Duodenal mucosa (tissue), 2 donors: Measurements from ENCODE around the gene RNF112.

Experiments used
- H3K27ac ChIP-seq: one replicate; pipeline ENCODE4 v1.7.0; 2013; ENCODE audit warnings: low read depth, low read length
- H3K27me3 ChIP-seq, 2 donors: one replicate each; pipeline ENCODE4 v1.7.0; 2013; ENCODE audit warnings: low read length in 2 of 2, control low read depth in 1 of 2; ENCODE audit not compliant: insufficient read depth in 2 of 2, control insufficient read depth in 1 of 2
- H3K36me3 ChIP-seq, 2 donors: one replicate each; pipeline ENCODE4 v1.7.0; 2013; ENCODE audit warnings: low read length in 2 of 2, control low read depth in 1 of 2; ENCODE audit not compliant: insufficient read depth in 2 of 2, control insufficient read depth in 1 of 2
- H3K4me1 ChIP-seq, 2 donors: one replicate each; pipeline ENCODE4 v1.7.0; 2013; ENCODE audit warnings: low read length in 2 of 2, control low read depth in 1 of 2; ENCODE audit not compliant: insufficient read depth in 2 of 2, control insufficient read depth in 1 of 2
- H3K4me3 ChIP-seq, 2 donors: one replicate each; pipeline ENCODE4 v1.7.0; 2013; ENCODE audit warnings: low read length in 2 of 2, low read depth in 1 of 2
- H3K9ac ChIP-seq, 2 donors: one replicate each; pipeline ENCODE4 v1.7.0; 2013; ENCODE audit warnings: low read length in 2 of 2, low read depth in 1 of 2
- H3K9me3 ChIP-seq, 2 donors: one replicate each; pipeline ENCODE4 v1.7.0; 2013; ENCODE audit warnings: low read length in 2 of 2, control low read depth in 1 of 2; ENCODE audit not compliant: control insufficient read depth in 1 of 2

RNF112 gene

GRCh38 chr17:19403021-19403420 is 8.0 kb upstream of the RNF112 start:
- H3K9me3 ChIP-seq, result no peaks in the 10 kb centered on the region
- H3K27me3 ChIP-seq, result no peaks in the 10 kb centered on the region
- H3K9ac ChIP-seq, result no peak overlapping the region
- H3K4me3 ChIP-seq, result no peak overlapping the region
- H3K36me3 ChIP-seq, result no peaks in the 10 kb centered on the region
- H3K27ac ChIP-seq, result no peak overlapping the region
- H3K4me1 ChIP-seq, result peaks cover 17 to 20% of the 10 kb centered on the region in 2 donors

GRCh38 chr17:19404264-19404663 is 6.8 kb upstream of the RNF112 start:
- Histone ChIP-seq H3K9me3 (no peaks in the 10 kb centered on the region), H3K36me3 (no peaks in the 10 kb centered on the region), H3K27me3 (no peaks in the 10 kb centered on the region), H3K27ac (no peak overlapping the region), H3K9ac (no peak overlapping the region), H3K4me1 (peaks cover 6 to 10% of the 10 kb centered on the region in 2 donors), H3K4me3 (no peak overlapping the region)

GRCh38 chr17:19405114-19405513 is 5.9 kb upstream of the RNF112 start:
- H3K9ac ChIP-seq, result no peak overlapping the region
- H3K4me3 ChIP-seq, result no peak overlapping the region
- H3K9me3 ChIP-seq, result no peaks in the 10 kb centered on the region
- H3K27me3 ChIP-seq, result no peaks in the 10 kb centered on the region
- peaks cover 6% of the 10 kb centered on the region in 2 donors for H3K4me1 ChIP-seq
- H3K27ac ChIP-seq, result no peak overlapping the region
- no peaks in the 10 kb centered on the region for H3K36me3 ChIP-seq

- Histone ChIP-seq H3K9me3 (no peaks in the 10 kb centered on the region), H3K4me1 (no peaks in the 10 kb centered on the region), H3K9ac (no peak overlapping the region), H3K4me3 (no peak overlapping the region), H3K27ac (no peak overlapping the region), H3K27me3 (no peaks in the 10 kb centered on the region), H3K36me3 (no peaks in the 10 kb centered on the region)
Measured at GRCh38 chr17:19407601-19408345, 3.3 kb upstream of the RNF112 start.

- Histone ChIP-seq H3K9ac (no peak overlapping the region), H3K36me3 (no peaks in the 10 kb centered on the region), H3K27me3 (no peaks in the 10 kb centered on the region), H3K4me3 (no peak overlapping the region), H3K27ac (no peak overlapping the region), H3K9me3 (no peaks in the 10 kb centered on the region), H3K4me1 (no peaks in the 10 kb centered on the region)
Measured at GRCh38 chr17:19408346-19408710, 2.7 kb upstream of the RNF112 start.

GRCh38 chr17:19409066-19409465 is 2.0 kb upstream of the RNF112 start:
- Histone ChIP-seq H3K9ac (no peak overlapping the region), H3K27me3 (no peaks in the 10 kb centered on the region), H3K4me1 (no peaks in the 10 kb centered on the region), H3K9me3 (no peaks in the 10 kb centered on the region), H3K36me3 (no peaks in the 10 kb centered on the region), H3K4me3 (no peak overlapping the region), H3K27ac (no peak overlapping the region)

- Histone ChIP-seq H3K9ac (no peak overlapping the region), H3K27ac (no peak overlapping the region), H3K9me3 (no peaks in the 10 kb centered on the region), H3K4me1 (no peaks in the 10 kb centered on the region), H3K4me3 (no peak overlapping the region), H3K27me3 (no peaks in the 10 kb centered on the region), H3K36me3 (no peaks in the 10 kb centered on the region)
Measured at GRCh38 chr17:19409509-19409908, 1.5 kb upstream of the RNF112 start.

GRCh38 chr17:19410091-19410490 is 941 bp upstream of the RNF112 start:
- no peaks in the 10 kb centered on the region for H3K36me3 ChIP-seq

GRCh38 chr17:19411631-19412030 is 599 bp downstream of the RNF112 start:
- Histone ChIP-seq H3K27ac (no peak overlapping the region), H3K36me3 (no peaks in the 10 kb centered on the region), H3K9ac (no peak overlapping the region), H3K4me1 (no peaks in the 10 kb centered on the region), H3K27me3 (no peaks in the 10 kb centered on the region), H3K4me3 (no peak overlapping the region), H3K9me3 (no peaks in the 10 kb centered on the region)

More at GRCh38 chr17:19410091-19410490, 941 bp upstream of the RNF112 start:
- Histone ChIP-seq H3K9me3 (no peaks in the 10 kb centered on the region), H3K27me3 (no peaks in the 10 kb centered on the region), H3K27ac (no peak overlapping the region), H3K4me1 (no peaks in the 10 kb centered on the region), H3K4me3 (no peak overlapping the region), H3K9ac (no peak overlapping the region)

GRCh38 chr17:19412510-19412909 is 1.5 kb downstream of the RNF112 start:
- H3K27me3 ChIP-seq, result no peaks in the 10 kb centered on the region
- no peaks in the 10 kb centered on the region for H3K9me3 ChIP-seq
- H3K36me3 ChIP-seq, result no peaks in the 10 kb centered on the region
- H3K4me1 ChIP-seq, result no peaks in the 10 kb centered on the region
- H3K9ac ChIP-seq, result no peak overlapping the region
- H3K27ac ChIP-seq, result no peak overlapping the region
- no peak overlapping the region for H3K4me3 ChIP-seq
